Glomerular endothelial cell (primary cell): ENCODE measurements around the gene GPBP1L1. TPM values are rescaled to one million over a fixed set of nuclear protein-coding genes. Genes with fewer than 3 reads are reported as not detected.
"Not testable (repeated sequence)": the region's sequence is repeated elsewhere in the genome, so short reads cannot be mapped to it uniquely, and the experiment has no call there.

Experiments used
- DNase-seq: peaks from one replicate; pipeline ENCODE4 v3.0.0-alpha.2; 2011; ENCODE audit warnings: low read depth, low spot score; ENCODE audit errors: extremely low read depth
- total RNA-seq: library from RNA; depleted of rRNA; stranded (reverse); fragments of >200 nt; gene quantifications from 2 replicates; pipeline ENCODE4 v1.2.3, GENCODE V29; 2015

The GPBP1L1 gene, protein sequence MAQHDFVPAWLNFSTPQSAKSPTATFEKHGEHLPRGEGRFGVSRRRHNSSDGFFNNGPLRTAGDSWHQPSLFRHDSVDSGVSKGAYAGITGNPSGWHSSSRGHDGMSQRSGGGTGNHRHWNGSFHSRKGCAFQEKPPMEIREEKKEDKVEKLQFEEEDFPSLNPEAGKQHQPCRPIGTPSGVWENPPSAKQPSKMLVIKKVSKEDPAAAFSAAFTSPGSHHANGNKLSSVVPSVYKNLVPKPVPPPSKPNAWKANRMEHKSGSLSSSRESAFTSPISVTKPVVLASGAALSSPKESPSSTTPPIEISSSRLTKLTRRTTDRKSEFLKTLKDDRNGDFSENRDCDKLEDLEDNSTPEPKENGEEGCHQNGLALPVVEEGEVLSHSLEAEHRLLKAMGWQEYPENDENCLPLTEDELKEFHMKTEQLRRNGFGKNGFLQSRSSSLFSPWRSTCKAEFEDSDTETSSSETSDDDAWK
- total RNA-seq, result 78.6 and 83.0 TPM in 2 replicates

DNA sequence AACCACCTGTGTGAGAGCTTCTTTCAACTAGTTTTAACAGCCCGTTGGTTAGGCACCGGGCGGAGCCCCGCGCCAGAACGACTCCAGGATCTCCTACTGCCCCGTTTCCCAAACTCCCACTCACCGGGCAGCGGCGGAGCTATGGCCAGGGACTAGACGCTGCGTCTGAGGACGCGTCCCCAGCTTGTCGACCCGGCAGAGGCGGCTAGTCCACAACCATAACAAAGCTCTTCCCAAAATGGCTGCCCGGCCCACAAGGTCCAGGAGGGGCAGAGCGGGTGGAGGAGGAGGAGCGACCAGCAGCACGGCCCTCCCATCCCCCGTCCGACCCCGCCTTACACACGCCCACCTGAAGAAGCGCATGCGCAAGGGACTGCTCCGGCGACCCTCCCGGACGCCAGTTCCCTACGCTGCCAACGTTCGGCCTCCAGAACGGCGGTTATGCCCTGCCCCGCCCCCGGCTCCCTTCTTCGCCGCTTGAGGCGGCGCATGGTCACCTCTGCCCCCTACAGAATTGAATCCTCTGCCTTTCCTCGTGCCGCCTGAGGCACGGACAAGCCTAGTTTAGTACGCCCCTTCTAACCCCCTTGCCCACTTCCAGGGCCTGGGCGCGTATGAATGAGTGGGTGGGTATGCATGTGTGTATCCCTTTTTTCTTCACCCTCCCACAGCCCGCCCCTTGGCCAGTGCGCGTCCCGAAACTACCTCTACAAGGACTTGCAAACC lies at the start of gene GPBP1L1:
Gene GPBP1L1 (minus strand): TSS at position 246 of the 726 bp plus-strand sequence. CDS start 27,446 bp downstream, outside the sequence.
- peak; percentile 68 for DNase-seq

DNA sequence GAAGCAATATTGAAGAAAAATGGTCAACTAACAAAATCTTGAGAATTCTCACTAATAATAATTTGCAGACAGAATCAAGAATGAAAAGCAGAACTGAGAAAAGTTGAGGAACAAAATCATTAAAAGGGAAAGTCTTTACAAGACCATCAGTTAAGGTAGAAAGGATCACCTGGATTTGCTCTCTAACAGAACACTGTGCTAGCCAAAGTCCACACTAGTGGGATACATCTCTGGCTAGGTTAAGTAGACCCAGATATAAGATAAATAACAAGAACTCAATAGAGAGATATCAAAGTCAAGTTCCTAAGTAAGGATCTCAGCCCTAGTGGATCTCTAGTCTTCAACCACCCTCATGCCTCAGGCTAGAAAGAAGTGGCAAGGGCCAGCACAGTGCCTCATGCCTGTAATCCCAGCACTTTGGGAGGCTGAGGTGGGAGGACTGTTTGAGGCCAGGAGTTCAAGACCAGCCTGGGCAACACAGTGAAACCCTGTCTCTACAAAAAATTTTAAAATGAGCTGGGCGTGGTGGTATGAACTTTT lies 44.5 kb upstream of the GPBP1L1 start:
- DNase-seq, result no peak

DNA sequence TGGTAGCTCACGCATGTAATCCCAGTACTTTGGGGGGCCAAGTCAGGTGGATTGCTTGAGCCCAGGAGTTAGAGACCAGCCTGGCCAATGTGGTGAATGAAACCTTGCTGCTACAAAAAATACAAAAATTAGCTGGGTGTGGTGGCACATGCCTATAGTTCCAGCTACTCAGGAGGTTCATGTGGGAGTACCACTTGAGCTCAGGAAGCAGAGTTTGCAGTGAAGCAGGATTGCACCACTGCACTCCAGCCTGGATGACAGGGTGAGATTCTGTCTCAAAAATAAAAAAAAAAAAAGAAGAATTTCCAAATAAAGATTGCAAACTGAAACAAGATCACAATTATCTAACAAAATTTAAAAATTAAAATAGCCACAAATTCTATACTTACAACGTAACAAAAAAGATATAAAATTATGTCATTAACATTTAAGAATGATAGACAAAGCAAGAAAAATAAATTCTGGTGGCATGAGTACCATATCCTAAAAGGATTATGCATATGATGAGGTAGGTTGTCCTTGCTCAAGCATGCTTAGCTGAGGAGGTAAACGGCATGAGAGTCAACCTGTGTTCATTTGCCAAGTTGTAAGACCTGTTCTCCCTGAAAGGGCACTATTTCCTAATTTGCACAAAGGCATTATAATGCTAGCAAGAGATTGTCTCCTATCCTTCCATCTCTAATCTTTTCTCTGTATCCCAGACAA lies 43.9 kb upstream of the GPBP1L1 start:
- DNase-seq, result no peak

DNA sequence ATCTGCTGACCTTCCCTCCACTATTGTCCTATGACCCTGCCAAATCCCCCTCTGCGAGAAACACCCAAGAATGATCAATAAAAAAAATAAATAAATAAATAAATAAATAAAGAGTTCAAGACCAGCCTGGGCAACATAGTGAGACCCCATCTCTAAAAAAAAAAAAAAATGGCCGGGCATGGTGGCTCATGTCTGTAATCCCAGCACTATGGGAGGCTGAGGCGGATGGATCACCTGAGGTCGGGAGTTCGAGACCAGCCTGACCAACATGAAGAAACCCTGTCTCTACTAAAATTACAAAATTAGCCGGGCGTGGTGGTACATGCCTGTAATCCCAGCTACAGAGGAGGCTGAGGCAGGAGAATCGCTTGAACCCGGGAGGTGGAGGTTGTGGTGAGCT lies 39.7 kb upstream of the GPBP1L1 start:
- not testable (repeated sequence) for DNase-seq

DNA sequence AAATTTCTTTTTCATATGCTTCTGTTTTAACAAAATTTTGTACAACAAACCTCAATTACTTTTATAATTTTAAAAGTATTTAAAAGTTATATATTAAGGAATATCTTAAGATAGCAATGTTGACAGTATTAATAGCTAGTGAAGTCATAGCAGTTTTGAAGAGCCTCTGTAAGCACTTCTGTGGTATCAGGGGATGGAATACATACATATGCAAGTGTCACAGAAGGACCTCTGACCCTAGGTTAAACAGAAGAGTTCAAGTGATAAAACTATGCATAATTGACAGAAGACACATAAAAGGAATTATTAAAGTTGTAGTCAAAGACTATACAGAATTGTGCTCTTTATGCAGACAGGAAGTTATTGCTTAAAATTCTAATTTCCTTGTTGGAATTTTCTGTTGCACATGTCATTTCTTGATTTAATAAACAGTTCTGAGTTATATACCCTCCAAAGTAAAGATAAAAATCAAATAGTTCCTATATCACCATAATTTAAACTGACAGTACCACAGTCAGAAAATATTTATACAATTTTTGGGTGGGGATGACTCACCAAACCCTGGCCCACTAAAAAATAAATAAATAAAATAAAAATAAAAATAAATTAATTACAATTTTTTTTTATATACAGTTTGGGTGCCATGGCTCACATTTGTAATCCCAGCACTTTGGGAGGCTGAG lies 37.1 kb upstream of the GPBP1L1 start:
- no peak for DNase-seq

DNA sequence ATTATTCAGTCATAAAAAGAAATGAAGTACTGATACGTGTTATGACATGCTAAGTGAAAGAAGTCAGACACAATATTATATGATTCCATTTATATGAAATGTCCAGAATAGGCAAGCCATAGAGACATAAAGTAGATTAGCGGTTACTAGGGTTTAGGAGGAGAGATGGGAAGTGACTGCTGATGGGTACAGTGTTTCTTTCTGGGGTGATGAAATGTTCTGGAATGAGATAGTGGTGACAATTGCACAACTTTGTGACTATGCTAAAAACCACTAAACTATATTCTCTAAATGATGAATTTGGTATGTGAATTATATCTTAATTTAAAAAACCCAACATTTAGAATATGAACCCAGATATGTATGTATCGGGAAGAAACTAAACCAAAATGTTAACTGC lies 36.5 kb upstream of the GPBP1L1 start:
- no peak for DNase-seq

DNA sequence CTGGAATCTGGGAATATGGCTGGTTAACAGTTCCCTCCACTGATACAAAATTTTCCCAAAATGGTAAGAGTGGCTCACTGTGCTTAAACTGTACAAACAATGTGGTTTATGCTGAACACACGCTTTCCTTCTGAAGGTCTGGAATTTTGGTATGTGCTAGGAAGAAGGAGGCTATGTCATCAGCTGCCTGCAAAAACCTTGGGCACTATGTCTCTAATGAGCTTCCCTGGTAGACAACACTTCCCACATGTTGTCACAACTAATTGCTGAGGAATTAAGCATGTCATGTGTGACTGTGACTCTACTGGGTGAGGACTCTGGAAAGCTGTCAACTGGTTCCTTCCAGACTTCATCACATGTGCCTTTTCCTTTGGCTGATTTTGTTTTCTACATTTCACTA lies 34.9 kb upstream of the GPBP1L1 start:
- DNase-seq, result no peak

DNA sequence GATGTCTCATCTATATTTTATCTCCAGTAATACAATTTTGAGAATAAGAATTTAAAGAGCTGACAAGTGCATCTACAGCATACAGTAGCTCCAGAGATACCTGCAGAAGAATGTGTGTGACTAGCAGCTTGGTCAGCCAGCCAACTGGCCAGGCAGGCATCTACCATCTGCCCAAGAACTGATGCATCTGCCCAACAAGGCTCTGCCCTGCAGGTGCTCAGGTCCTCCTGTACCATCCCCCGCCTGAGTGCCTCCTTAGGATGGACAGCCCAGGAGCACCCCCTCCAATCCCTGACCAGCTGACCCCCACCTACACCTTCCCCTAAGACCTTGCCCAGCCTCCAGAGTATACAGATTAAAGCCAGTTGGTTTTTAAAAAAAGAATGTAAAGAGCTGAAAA lies 32.0 kb upstream of the GPBP1L1 start:
- DNase-seq, result no peak

DNA sequence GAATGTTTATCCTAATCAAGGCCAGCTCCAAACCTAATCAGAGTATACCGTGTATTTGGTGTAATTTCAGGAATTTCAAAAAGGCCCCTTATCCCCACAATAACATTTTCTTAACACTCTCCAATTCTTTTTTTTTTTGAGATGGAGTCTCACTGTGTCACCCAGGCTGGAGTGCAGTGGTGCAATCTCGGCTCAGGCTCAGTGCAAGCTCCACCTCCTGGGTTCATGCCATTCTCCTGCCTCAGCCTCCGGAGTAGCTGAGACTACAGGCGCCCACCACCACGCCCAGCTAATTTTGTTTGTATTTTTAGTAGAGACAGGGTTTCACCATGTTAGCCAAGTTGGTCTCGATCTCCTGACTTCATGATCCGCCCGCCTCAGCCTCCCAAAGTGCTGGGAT lies 31.1 kb upstream of the GPBP1L1 start:
- DNase-seq, result not testable (repeated sequence)

DNA sequence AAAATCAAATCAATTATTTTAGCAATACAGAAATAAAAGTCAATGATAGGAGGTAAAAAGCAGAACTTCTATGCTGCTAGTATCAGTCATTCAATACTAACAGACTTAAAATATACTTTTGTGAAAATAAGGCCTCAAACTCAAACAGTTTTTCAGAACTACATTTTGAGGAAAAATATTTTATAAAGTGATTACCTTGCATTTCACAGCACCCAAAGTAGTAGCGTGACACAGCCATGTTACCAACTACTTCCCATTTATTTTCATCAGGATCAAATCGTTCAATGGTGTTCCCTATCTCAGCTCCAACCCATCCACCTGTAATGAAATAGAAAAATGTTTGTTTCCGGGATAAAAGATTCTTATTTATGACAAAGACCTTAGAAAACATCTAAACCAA lies 30.4 kb upstream of the GPBP1L1 start:
- DNase-seq, result no peak

DNA sequence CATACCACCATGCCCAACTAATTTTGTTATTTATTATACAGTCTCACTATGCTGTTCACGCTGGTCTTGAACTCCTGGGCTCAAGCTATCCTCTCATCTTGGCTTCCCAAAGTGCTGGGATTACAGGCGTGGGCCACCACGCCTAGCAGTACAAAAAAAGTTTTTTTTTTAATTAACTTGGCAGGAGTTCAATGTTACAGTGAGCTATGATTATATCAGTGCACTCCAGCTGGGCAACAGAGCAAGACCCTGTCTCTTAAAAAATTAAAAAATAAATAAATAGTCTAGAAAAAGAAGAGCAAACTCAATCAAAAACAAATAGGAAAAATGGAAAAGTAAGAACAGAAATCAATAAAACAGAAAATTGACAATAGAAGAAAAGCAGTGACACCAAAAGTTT lies 27.4 kb upstream of the GPBP1L1 start:
- no peak for DNase-seq

DNA sequence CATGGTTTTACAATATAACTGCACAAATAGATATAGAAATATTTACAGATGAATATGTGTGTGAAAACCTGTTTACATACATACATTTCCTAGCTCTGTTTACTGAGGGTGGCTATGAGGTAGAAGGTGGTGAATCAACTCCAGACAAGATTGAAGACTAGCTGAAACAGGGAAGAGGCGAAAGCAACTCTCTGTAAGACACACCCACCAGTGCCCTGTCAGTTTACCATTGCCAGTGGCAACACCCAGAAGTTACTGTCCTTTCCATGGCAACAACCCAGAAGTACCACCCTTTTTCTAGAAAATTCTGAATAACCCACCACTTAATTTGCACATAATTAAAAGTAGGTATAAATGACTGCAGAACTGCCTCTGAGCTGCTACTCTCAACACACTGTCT lies 18.3 kb upstream of the GPBP1L1 start:
- no peak for DNase-seq

DNA sequence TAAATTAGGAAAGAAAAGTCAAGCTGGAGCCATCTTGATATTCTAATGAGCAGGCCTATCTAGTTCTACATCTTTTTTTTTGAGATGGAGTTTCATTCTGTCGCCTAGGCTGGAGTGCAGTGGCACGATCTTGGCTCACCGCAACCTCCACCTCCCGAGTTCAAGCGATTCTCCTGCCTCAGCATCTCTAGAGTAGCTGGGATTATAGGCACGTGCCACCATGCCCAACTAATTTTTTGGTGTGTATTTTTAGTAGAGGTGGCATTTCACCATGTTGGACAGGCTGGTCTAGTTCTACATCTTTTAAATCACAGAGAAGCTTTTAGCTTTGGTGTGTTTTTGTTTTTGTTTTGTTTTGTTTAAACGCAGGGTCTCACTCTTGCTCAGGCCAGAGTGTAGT lies 8.5 kb upstream of the GPBP1L1 start:
- no peak for DNase-seq

DNA sequence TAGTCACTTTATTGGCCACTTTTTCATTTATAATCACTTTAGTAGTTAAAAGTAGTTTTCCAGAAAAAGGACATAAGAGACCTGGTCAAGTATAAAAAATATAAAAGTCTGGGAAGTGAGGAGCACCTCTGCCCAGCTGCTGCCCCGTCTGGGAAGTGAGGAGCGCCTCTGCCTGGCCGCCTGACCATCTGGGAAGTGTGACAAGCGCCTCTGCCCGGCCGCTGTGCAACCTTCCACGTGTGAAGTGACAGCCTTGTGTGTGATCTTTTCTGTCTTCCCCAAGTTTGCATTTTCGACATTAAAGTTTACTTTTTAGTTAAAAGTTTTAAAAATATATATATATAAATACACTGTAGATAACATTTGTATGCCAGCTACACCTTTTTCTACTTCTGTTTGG lies 7.5 kb upstream of the GPBP1L1 start:
- DNase-seq, result not testable (repeated sequence)

DNA sequence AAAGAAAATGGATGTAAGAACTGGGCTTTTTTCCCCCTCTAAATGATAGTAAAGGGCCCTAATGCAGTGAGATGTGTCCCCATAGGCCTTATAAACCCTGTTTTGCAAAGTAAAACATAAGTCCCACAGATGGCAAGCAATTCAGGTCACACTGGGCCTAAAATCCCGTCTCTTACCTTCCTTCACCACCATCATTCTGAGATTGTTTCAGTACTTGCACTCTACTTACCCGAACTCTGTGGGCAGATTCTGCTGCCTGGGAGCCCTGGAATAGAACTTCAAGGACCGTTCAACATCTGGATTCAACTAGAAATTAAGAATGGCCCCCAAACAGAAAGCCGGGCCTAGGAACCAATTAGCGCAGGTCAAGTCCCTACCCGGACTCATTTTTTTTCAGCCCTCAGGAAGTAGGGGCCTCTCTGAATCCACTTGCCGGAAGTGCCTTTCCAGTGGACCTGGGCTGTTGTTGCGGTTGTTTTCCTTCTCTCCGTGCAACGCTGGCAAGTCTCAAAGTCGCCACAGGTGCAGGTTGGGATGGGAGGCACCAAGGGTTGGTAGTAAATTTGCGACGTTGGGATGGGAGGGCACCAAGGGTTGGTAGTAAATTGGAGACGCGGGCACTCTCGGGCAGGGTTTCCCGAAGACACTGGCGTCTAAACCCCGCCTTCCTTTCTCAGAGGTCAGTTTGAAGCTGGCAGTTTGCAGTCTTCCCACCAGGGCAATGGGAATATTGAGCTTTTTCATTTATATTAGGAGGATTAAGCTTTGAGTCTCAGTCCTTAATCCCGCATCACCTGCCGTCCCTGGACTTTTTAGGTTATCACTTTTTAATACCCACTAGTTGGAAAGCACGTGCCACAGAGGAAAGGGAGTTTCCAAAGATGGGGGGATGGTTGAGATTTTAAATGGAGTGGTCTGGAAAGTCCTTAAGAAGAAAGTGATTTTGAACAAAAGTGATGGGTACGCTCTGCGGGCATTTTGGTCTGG lies 1.7 kb upstream of the GPBP1L1 start, which contains the start of gene TMEM69:
Gene TMEM69 (plus strand): TSS at position 428 of the 987 bp plus-strand sequence. CDS start 2,888 bp downstream, outside the sequence.
- DNase-seq, result peak; percentile 85

DNA sequence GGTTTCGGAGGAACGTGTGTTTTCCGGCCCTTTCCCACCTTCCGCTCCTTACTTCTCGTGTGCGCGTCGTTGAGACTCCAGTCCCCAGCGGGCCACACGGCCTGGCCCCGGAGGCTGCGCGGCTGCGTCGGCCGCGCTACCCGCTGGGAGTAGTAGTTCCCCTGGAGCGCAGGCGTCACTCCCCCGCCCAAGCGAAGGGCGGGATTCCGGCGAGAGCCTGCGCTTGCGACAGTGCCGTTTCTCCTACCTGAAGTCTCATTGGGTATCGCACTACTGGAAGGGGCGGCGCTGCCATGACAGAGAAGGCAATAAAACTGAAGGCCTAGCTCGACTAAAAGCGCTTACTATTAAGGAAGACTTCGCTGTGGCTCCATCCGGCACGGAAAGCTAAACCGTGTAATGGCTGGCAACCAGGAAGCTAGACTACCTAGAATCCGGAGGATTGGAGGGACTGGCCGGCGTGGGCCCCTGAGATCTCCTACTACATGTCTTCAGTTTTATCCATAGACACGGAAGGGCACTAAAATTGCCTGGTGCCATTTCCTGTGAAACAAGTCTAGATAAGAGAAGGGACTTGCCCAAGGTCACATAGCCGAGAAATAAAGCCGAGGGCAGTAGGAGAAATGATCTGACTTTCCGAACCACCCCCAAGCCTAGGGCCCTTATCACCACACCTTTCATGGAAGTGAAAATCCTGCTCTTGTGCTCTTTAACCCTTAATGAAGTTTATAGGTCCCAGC lies 851 bp upstream of the GPBP1L1 start:
- DNase-seq, result peak; percentile 93

DNA sequence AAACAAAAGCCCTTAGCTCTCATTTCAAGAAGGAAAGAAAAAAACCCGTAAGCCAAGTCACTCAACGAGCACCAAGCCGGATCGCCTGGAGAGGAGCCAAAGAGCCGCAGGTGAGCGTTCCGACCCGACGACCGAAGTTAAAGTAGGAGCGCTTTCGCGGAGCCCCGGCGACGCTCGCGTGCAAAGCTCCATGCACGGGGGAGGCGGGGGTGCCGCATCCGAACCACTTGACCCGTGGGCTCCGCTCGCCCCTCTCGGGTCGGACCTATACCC lies 382 bp downstream of the GPBP1L1 start:
- no peak for DNase-seq

DNA sequence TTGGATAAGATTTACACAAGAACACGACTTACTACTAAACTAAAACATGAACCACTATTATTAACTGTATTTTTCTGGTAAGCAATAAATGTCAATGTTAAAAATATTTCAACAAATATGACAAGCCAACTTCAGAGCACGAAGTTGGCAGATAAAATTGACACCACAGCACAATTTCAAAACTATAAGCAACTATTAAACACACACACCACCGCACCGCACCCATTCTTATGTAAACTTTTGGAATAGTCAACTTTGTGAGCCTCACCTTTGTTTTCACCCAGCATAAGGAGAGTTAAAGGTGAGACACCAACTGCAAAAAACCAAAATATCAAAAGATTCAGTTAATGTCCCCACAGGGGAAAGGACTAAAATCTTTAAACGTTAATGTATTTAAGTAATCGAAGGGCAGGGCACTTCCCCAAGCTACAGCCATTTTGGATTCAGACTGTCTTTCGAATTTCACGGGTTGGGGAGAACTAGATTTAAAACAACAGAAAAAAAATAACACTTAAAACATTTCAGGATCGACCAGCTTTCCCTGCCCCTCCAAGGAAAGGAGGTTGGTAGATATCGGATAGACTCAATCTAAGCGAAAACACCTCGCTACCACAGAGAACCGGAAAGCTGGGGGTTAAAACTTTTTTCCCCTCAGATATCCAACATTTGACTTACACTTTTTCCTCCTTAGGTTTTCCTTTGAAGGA lies 872 bp downstream of the GPBP1L1 start:
- DNase-seq, result no peak
